ENCODE measurements around the gene CEP44.

DNA sequence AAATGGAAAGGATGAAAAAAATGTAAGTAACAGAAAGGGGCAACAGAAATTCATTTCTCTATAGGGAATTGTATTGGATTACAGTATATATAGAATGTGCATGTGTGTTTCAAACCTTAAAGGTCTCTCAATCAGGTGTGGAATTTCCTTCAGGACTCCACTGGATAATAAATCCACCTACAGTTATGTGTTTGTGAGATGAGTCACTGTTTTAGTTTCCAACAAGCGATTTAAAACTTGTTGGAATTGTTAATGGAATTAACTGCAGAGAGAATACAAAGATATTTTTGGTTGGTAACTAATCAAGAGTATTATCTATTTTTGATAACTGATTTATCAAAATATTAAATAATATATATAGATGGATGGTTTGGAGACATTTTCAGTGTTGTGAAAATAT lies 32.8 kb downstream of the CEP44 start:
- TF ChIP-seq YY1 (IDR thresholded peaks at IDR 0.05; ENCODE audit: low read depth, low read length) (no peak), CTCF (IDR thresholded peaks at IDR 0.05 in 2 of 3, conservative IDR thresholded peaks at IDR 0.05 in 1 of 3; ENCODE audit: control insufficient read depth in 2 of 3, extremely low read depth in 1 of 3, insufficient read depth in 1 of 3, low read depth in 3 of 3, low read length in 3 of 3) (no peak), FOS (IDR thresholded peaks at IDR 0.05; ENCODE audit: borderline replicate concordance, extremely low read depth, insufficient read length) (no peak), RCOR1 (conservative IDR thresholded peaks at IDR 0.05; ENCODE audit: low read depth, low read length) (no peak), KDM1A (IDR thresholded peaks at IDR 0.05; ENCODE audit: borderline replicate concordance) (no peak), NFYB (IDR thresholded peaks at IDR 0.05; ENCODE audit: insufficient read depth, low read depth, low read length) (no peak), SMC3 (IDR thresholded peaks at IDR 0.05; ENCODE audit: borderline replicate concordance, low read length) (no peak), RAD21 (IDR thresholded peaks at IDR 0.05; ENCODE audit: insufficient read depth, low read depth, low read length) (no peak), POLR2A (IDR thresholded peaks at IDR 0.05; ENCODE audit: low read depth, low read length) (no peak)
- TF ChIP-seq, protein P1, sequence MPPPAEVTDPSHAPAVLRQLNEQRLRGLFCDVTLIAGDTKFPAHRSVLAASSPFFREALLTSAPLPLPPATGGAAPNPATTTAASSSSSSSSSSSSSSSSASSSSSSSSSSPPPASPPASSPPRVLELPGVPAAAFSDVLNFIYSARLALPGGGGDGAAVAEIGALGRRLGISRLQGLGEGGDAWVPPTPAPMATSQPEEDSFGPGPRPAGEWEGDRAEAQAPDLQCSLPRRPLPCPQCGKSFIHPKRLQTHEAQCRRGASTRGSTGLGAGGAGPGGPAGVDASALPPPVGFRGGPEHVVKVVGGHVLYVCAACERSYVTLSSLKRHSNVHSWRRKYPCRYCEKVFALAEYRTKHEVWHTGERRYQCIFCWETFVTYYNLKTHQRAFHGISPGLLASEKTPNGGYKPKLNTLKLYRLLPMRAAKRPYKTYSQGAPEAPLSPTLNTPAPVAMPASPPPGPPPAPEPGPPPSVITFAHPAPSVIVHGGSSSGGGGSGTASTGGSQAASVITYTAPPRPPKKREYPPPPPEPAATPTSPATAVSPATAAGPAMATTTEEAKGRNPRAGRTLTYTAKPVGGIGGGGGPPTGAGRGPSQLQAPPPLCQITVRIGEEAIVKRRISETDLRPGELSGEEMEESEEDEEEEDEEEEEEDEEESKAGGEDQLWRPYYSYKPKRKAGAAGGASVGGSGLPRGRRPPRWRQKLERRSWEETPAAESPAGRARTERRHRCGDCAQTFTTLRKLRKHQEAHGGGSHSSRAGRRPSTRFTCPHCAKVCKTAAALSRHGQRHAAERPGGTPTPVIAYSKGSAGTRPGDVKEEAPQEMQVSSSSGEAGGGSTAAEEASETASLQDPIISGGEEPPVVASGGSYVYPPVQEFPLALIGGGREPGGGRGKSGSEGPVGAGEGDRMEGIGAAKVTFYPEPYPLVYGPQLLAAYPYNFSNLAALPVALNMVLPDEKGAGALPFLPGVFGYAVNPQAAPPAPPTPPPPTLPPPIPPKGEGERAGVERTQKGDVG (CRISPR knock-in tag; IDR thresholded peaks at IDR 0.05): no peak
